GM18526 (cell line): ENCODE measurements around the gene KLHDC7A.

Source experiments
- POLR2A ChIP-seq: IDR thresholded peaks from 3 replicates; pipeline ENCODE4 v1.6.1; 2011; ENCODE audit not compliant: insufficient read length; ENCODE audit errors: extremely low read depth

The KLHDC7A gene

GRCh38 chr1:18464665-18465050 lies 16.1 kb upstream of the KLHDC7A start:
- no peak for TF ChIP-seq POLR2A

DNA sequence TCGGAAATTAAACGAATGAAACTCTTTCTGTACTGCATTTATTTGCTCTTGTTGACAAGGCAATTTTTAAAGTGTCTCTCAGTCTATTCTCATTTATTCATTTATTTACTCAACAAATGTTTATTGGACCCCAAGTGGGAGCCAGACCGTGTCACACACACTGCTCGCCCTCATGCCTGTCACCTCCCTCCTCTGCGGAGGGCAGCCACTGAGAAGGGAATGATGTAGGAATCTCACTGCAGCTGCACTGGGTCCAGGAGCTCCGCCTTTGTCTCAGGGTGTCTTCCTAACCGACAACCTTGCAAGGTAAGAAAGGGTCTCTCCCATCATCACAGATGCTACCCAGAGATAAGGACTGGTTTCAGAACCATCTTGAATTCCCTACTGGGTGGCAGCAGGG lies 14.1 kb upstream of the KLHDC7A start:
- no peak for TF ChIP-seq POLR2A

DNA sequence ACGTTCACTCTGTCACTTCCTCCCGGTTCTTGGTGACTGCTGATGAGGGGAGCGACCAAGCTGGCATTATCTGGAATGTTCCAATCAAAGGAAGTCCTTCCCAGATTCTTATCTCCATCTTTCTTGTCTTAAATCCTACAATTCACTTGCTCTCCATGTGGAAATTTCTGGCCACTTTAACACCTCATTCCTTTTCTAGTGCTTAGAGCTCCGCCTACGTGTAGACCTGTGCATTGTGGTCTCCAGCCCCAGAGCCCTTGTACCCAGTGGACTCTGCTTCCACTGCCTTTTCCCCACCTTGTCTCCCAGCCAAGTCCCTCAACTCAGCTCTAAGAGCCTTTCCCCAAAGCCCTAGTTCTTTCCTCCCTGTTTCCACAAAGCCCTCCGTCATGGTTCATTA lies 12.2 kb upstream of the KLHDC7A start:
- TF ChIP-seq POLR2A: no peak

- no peak for TF ChIP-seq POLR2A
These were observed 11.2 kb upstream of the KLHDC7A start for GRCh38 chr1:18469514-18469913.

- no peak for TF ChIP-seq POLR2A
These were observed 9.9 kb upstream of the KLHDC7A start for GRCh38 chr1:18470671-18471355.

GRCh38 chr1:18473195-18473815 lies 7.4 kb upstream of the KLHDC7A start:
- TF ChIP-seq POLR2A: no peak

GRCh38 chr1:18474559-18475175 lies 6.1 kb upstream of the KLHDC7A start:
- no peak for TF ChIP-seq POLR2A

GRCh38 chr1:18475234-18475905 lies 5.4 kb upstream of the KLHDC7A start:
- no peak for TF ChIP-seq POLR2A

DNA sequence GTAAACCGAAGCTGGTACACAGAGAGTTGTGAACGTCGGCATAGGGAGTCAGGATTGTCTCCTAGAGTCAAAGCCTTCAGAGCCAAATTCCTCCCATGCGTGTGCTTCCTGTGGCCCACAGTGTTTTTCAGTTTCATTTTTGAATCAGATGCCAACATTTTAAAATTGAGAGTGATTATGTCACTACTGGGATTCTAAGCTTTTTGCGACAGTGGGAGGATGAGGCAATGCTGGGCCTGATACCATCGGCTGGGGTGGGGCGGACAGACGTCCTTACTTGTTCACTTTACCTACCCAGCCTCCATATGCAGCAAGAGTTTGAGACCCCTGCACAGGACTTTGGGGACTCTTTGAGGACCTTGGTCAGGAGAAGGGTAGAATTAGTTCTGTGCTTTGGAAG lies 1.3 kb upstream of the KLHDC7A start:
- no peak for TF ChIP-seq POLR2A

DNA sequence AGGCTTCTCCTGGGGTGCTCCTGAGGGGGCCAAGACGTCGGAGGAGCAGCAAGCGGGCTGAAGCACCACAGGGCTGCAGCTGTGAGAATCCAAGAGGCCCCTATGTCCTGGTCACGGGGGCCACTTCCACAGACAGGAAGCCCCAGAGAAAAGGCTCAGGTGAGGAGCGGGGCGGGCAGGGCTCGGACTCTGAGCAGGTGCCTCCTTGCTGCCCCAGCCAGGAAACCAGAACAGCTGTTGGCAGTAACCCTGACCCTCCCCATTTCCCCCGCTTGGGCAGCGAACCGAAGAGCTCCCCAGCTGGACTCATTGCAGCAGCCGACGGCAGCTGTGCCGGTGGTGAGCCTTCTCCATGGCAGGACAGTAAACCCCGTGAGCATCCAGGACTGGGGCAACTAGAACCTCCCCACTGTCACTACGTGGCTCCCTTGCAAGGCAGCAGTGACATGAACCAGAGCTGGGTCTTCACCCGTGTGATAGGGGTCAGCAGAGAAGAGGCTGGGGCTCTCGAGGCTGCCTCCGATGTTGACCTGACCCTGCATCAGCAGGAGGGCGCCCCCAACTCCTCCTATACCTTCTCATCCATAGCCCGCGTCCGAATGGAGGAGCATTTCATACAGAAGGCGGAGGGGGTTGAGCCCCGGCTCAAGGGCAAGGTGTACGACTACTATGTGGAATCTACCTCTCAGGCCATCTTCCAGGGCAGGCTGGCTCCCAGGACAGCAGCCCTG lies 625 bp downstream of the KLHDC7A start:
- no peak for TF ChIP-seq POLR2A

- TF ChIP-seq POLR2A: no peak
These were observed 1.4 kb downstream of the KLHDC7A start for GRCh38 chr1:18481921-18482701.

GRCh38 chr1:18482721-18483425 lies 2.1 kb downstream of the KLHDC7A start:
- TF ChIP-seq POLR2A: no peak

- no peak for TF ChIP-seq POLR2A
These were observed 3.5 kb downstream of the KLHDC7A start for GRCh38 chr1:18484276-18484675.

GRCh38 chr1:18484721-18485120 lies 4.0 kb downstream of the KLHDC7A start:
- no peak for TF ChIP-seq POLR2A

DNA sequence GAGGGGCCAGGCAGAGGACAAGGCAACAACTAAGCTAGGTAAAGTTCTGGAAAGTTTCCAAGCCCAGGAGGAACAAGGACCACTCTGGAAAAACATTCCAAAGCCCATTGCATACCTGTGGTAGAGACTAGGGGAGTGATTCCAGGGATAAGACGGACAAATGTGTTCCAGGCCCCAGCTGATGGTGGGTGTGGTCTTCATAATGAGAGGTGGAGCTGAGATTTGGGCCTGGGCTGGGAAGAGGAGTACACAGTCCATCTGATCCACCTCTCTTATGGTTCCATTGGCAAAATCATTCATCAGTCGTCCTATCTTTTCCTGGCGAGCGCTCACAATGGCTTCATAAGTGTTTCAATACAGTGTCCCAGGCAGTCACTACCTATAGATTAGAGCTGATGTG lies 4.5 kb downstream of the KLHDC7A start:
- no peak for TF ChIP-seq POLR2A

- TF ChIP-seq POLR2A: no peak
These were observed 5.5 kb downstream of the KLHDC7A start for GRCh38 chr1:18486195-18486594.
